Sigmoid colon (tissue), 3 donors: ENCODE results near the gene SYF2.
"Not testable (repeated sequence)": the region's sequence is repeated elsewhere in the genome, so short reads cannot be mapped to it uniquely, and the experiment has no call there.

Experiments
- POLR2A ChIP-seq, 2 donors: fragments of 450-650 bp; IDR thresholded peaks; one replicate each; pipeline ENCODE4 v1.6.1; 2016; ENCODE audit warnings: antibody characterized with exemption in 2 of 2, mild to moderate bottlenecking in 2 of 2, moderate library complexity in 2 of 2
- TF ChIP-seq, protein P1 (sequence below), 4 experiments: fragments of 450-650 bp in 3 of 4; fragments of 200-600 bp in 1 of 4; IDR thresholded peaks; one replicate each; pipeline ENCODE4 v1.5.1; 2016 to 2019; ENCODE audit warnings: antibody characterized with exemption in 4 of 4, mild to moderate bottlenecking in 3 of 4, moderate library complexity in 2 of 4

DNA sequence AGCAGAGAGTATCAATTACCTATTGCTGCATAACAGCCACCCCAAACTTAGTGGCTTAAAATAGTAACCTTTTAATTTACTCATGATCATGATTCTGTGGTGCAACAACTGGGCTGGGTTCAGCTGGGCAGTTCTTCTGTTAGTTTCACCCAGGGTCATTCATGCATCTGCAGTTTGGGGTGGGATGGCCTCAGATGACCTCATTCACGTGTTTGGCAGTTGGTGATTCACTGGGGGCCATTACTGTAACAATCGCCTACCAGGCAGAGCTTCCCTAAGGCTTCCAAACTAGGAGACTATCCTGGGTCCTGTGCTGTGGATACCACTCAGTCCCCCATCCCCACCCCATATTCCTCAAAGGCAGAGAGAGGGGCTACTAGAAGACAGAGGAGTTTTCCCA, 46.1 kb upstream of the SYF2 start:
- not testable (repeated sequence) for TF ChIP-seq POLR2A (IDR thresholded peaks at IDR 0.05)
- TF ChIP-seq, protein P1, sequence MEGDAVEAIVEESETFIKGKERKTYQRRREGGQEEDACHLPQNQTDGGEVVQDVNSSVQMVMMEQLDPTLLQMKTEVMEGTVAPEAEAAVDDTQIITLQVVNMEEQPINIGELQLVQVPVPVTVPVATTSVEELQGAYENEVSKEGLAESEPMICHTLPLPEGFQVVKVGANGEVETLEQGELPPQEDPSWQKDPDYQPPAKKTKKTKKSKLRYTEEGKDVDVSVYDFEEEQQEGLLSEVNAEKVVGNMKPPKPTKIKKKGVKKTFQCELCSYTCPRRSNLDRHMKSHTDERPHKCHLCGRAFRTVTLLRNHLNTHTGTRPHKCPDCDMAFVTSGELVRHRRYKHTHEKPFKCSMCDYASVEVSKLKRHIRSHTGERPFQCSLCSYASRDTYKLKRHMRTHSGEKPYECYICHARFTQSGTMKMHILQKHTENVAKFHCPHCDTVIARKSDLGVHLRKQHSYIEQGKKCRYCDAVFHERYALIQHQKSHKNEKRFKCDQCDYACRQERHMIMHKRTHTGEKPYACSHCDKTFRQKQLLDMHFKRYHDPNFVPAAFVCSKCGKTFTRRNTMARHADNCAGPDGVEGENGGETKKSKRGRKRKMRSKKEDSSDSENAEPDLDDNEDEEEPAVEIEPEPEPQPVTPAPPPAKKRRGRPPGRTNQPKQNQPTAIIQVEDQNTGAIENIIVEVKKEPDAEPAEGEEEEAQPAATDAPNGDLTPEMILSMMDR (IDR thresholded peaks at IDR 0.05) = not testable (repeated sequence)
